ENCODE data around the gene POLR3A. TPM values are rescaled to one million over a fixed set of nuclear protein-coding genes. Genes with fewer than 3 reads are reported as not detected.

Gene POLR3A
- total RNA-seq, 1 donor from 2014 or later, result 13.1 TPM

DNA sequence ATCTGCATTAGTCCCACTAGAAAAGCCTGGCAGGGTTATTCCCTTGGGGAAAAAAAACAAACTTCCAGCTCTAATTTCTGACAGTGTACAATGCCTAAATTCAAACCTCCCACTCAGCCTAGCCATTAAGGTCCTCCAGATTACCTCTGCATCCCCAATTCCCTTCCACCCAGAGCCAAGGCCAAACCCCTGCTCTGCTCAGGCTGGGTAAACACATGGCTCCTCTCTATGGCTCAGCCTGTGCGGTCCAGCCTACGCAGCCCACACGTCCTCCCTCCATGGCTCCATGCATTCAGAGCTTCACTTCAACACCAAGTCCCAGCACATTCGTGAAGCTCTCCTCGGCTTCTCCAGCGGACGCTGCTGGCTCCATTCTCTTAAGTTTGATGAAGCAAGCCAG, 107.9 kb downstream of the POLR3A start:
- Mint-ChIP-seq H3K4me3 (ENCODE audit: unreplicated experiment) (no peak overlapping the region), H3K27me3 (ENCODE audit: low read depth) (no peaks in the 10 kb centered on the region), H3K27ac (ENCODE audit: unreplicated experiment) (no peak overlapping the region), H3K36me3 (ENCODE audit: low read depth) (no peaks in the 10 kb centered on the region), H3K4me1 (ENCODE audit: low read depth) (peaks cover 41% of the 10 kb centered on the region), H3K9me3 (ENCODE audit: low read depth) (no peaks in the 10 kb centered on the region)
- TF ChIP-seq, protein P1, sequence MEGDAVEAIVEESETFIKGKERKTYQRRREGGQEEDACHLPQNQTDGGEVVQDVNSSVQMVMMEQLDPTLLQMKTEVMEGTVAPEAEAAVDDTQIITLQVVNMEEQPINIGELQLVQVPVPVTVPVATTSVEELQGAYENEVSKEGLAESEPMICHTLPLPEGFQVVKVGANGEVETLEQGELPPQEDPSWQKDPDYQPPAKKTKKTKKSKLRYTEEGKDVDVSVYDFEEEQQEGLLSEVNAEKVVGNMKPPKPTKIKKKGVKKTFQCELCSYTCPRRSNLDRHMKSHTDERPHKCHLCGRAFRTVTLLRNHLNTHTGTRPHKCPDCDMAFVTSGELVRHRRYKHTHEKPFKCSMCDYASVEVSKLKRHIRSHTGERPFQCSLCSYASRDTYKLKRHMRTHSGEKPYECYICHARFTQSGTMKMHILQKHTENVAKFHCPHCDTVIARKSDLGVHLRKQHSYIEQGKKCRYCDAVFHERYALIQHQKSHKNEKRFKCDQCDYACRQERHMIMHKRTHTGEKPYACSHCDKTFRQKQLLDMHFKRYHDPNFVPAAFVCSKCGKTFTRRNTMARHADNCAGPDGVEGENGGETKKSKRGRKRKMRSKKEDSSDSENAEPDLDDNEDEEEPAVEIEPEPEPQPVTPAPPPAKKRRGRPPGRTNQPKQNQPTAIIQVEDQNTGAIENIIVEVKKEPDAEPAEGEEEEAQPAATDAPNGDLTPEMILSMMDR (IDR thresholded peaks at IDR 0.05), result no peak
- DNase-seq (ENCODE audit: low spot score), result no peak

DNA sequence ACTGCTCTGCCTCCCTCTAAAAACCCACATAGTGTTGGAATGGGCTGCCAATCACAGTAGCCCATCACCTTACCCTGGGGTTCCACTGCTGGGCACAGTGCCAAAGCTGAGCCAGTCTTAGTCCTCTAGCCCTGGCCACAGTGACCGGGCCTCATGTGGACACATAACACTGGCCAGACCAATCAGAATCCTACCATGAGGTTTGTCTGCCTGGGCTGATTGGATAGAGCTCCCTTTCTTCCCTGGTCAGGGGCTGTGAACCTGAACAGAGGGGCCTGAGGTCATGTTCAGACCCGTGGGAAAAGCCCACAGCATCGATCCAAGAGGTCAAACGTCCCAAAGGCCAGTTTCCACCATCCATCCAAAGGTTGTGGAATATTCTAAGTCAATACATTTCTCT, 108.8 kb downstream of the POLR3A start:
- Mint-ChIP-seq H3K9me3 (ENCODE audit: low read depth) (no peaks in the 10 kb centered on the region), H3K4me3 (ENCODE audit: unreplicated experiment) (no peak overlapping the region), H3K4me1 (ENCODE audit: low read depth) (peaks cover 43% of the 10 kb centered on the region), H3K36me3 (ENCODE audit: low read depth) (no peaks in the 10 kb centered on the region), H3K27ac (ENCODE audit: unreplicated experiment) (no peak overlapping the region), H3K27me3 (ENCODE audit: low read depth) (no peaks in the 10 kb centered on the region)
- DNase-seq (ENCODE audit: low spot score), result no peak
- TF ChIP-seq, protein P1 (IDR thresholded peaks at IDR 0.05), result no peak

DNA sequence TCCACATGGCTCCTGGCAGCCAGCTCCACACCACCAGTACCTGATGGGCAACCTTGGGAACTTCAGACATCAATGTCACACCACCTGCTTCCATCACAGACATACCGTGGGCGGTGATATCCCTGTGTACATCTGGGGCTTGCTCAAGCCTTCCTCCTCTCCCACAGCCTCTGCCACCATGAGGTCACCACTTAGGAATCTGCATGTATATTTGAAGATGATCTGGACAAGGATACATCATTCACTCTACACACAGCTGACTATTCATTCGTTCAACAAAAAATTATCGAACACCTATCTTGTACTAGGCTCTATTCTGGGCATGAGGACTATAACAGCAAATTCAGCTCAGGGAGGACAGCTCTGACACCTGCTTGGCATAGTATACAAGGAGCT, 109.6 kb downstream of the POLR3A start:
- Mint-ChIP-seq H3K36me3 (ENCODE audit: low read depth) (no peaks in the 10 kb centered on the region), H3K4me1 (ENCODE audit: low read depth) (peaks cover 38% of the 10 kb centered on the region), H3K9me3 (ENCODE audit: low read depth) (no peaks in the 10 kb centered on the region), H3K27me3 (ENCODE audit: low read depth) (no peaks in the 10 kb centered on the region), H3K27ac (ENCODE audit: unreplicated experiment) (peak overlapping the region; percentile 11), H3K4me3 (ENCODE audit: unreplicated experiment) (no peak overlapping the region)
- DNase-seq (ENCODE audit: low spot score), result no peak
- TF ChIP-seq, protein P1 (IDR thresholded peaks at IDR 0.05), result no peak

Other genes with a start within 250 kb of the POLR3A start
- 60.5 to 71.1 TPM (median 62.1 TPM) in 3 replicates for gene DLG5, start 102.8 kb downstream of the POLR3A start, total RNA-seq
- gene RPS24, start 4.3 kb upstream of the POLR3A start, total RNA-seq, result 747 to 937 TPM (median 759 TPM) in 3 replicates